Measurements from ENCODE around the gene GDPD1.

- TF ChIP-seq, protein P1, sequence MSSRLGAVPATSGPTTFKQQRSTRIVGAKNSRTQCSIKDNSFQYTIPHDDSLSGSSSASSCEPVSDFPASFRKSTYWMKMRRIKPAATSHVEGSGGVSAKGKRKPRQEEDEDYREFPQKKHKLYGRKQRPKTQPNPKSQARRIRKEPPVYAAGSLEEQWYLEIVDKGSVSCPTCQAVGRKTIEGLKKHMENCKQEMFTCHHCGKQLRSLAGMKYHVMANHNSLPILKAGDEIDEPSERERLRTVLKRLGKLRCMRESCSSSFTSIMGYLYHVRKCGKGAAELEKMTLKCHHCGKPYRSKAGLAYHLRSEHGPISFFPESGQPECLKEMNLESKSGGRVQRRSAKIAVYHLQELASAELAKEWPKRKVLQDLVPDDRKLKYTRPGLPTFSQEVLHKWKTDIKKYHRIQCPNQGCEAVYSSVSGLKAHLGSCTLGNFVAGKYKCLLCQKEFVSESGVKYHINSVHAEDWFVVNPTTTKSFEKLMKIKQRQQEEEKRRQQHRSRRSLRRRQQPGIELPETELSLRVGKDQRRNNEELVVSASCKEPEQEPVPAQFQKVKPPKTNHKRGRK (CRISPR knock-in tag; IDR thresholded peaks at IDR 0.05; ENCODE audit: borderline replicate concordance): no peak
- TF ChIP-seq CREB1 (CRISPR knock-in tag; IDR thresholded peaks at IDR 0.05): no peak
- TF ChIP-seq IRF1 (CRISPR knock-in tag; IDR thresholded peaks at IDR 0.05): no peak
- TF ChIP-seq, protein P2, sequence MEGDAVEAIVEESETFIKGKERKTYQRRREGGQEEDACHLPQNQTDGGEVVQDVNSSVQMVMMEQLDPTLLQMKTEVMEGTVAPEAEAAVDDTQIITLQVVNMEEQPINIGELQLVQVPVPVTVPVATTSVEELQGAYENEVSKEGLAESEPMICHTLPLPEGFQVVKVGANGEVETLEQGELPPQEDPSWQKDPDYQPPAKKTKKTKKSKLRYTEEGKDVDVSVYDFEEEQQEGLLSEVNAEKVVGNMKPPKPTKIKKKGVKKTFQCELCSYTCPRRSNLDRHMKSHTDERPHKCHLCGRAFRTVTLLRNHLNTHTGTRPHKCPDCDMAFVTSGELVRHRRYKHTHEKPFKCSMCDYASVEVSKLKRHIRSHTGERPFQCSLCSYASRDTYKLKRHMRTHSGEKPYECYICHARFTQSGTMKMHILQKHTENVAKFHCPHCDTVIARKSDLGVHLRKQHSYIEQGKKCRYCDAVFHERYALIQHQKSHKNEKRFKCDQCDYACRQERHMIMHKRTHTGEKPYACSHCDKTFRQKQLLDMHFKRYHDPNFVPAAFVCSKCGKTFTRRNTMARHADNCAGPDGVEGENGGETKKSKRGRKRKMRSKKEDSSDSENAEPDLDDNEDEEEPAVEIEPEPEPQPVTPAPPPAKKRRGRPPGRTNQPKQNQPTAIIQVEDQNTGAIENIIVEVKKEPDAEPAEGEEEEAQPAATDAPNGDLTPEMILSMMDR (IDR thresholded peaks at IDR 0.05): no peak
- TF ChIP-seq EMX1 (CRISPR knock-in tag; IDR thresholded peaks at IDR 0.05): no peak
- TF ChIP-seq, protein P3, sequence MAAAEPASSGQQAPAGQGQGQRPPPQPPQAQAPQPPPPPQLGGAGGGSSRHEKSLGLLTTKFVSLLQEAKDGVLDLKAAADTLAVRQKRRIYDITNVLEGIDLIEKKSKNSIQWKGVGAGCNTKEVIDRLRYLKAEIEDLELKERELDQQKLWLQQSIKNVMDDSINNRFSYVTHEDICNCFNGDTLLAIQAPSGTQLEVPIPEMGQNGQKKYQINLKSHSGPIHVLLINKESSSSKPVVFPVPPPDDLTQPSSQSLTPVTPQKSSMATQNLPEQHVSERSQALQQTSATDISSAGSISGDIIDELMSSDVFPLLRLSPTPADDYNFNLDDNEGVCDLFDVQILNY (CRISPR knock-in tag; IDR thresholded peaks at IDR 0.05): no peak
- TF ChIP-seq MAX (CRISPR knock-in tag; IDR thresholded peaks at IDR 0.05): no peak
- TF ChIP-seq CREM (CRISPR knock-in tag; IDR thresholded peaks at IDR 0.05): no peak
- TF ChIP-seq NFYB (CRISPR knock-in tag; conservative IDR thresholded peaks at IDR 0.05; ENCODE audit: low read depth): no peak
- no peak for TF ChIP-seq TCF7 (CRISPR knock-in tag; IDR thresholded peaks at IDR 0.05; ENCODE audit: low read depth)
- no peak for TF ChIP-seq SP1 (CRISPR knock-in tag; conservative IDR thresholded peaks at IDR 0.05)
Measured at GRCh38 chr17:59277031-59277430, 56.7 kb downstream of the GDPD1 start.

Measured in WTC11 (cell line).